ENCODE data around the gene SHROOM3. TPM values are rescaled to one million over a fixed set of nuclear protein-coding genes. Genes with fewer than 3 reads are reported as not detected.
"Not testable (repeated sequence)": the region's sequence is repeated elsewhere in the genome, so short reads cannot be mapped to it uniquely, and the experiment has no call there.

SHROOM3 gene
- polyA plus RNA-seq: 1 to 10 TPM in 2 of 3 donors, under 1 TPM in 1; 0.11 to 3.4 (median 2.1) TPM

DNA sequence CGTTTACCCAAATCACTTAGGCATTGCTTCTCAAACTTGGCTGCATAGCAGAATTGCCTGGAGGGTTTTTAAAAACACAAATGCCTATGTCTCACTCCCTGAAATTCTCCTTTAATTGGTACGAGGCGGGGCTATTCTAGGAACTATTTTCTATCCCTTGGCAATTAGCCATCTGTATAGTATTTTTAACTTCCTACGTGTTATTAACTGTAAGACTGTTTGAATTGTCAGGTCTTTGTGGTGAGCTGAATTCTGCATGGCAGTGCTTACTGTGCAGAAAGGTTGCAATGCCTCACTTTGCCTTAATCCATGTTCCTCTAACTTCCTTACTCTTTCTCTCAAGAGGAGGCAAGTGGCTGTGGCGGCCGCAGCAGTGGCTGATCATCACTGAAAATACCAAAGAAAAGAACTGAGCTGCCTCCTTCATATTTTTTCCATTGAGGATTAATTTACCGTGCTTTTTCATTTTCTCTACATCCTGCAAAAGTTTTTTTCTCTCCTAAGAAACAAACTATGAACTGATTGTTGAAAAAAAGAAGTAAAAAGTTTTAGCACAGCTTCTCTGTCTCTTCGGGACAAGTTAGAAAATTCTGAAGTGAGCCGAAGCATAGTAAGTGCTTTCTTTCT, at the start of gene SHROOM3:
Gene SHROOM3, plus strand, starts transcription at position 329 of the 627 bp plus-strand sequence. CDS start 824 bp downstream, outside the sequence.
- 24 to 45% (median 25%) methylated on average over 9 of the region's 9 CpGs for WGBS, 3 donors
- no peak within 1 kb of the TSS for H3K27ac ChIP-seq (ENCODE audit: low read depth, low read length)

- no peak overlapping the region for H3K27ac ChIP-seq (ENCODE audit: low read depth, low read length)
- 90 to 94% (median 92%) methylated on average over 6 of the region's 6 CpGs for WGBS, 3 donors
Measured at GRCh38 chr4:76385974-76386373, 49.1 kb upstream of the SHROOM3 start.

DNA sequence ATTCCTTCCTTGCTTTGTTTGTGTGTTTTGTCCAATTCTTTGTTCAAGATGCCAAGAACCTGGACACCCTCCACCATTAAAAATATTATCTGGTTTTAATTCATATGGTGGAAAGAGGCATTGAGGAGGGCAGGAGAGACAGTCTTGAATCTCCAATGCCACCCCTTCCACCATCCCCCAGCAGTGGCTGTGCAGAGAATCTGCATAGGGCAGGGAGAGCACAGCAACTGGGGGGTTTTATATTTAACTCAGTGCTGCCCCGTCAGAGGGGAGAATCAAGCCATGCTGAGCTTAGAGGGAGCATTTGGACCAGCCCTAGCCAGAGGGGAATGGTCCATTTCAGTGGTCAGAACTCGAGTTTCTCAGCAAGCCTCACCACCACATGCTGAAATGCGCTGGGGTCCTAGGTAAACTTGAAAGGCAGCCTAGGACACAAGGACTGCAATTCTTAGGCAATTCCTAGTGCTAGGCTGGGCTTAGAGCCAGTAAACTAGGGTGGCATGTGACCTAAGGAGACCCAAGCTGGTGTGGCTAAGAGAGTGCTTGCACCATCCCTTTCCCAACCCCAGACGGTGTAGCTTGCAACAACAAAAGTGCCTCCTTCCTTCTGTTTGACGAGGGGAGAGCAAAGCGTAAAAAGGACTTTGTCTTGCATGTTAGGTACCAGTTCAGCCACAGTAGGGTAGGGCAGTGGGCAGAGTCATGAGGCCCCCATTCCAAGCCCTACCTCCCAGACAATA, 48.3 kb upstream of the SHROOM3 start:
- 59 to 88% (median 62%) methylated on average over 6 of the region's 6 CpGs for WGBS, 3 donors
- no peak overlapping the region for H3K27ac ChIP-seq (ENCODE audit: low read depth, low read length)

GRCh38 chr4:76388160-76388908, 46.7 kb upstream of the SHROOM3 start:
- 71 to 86% (median 72%) methylated on average over 3 of the region's 3 CpGs for WGBS, 3 donors
- H3K27ac ChIP-seq (ENCODE audit: low read depth, low read length): no peak overlapping the region

DNA sequence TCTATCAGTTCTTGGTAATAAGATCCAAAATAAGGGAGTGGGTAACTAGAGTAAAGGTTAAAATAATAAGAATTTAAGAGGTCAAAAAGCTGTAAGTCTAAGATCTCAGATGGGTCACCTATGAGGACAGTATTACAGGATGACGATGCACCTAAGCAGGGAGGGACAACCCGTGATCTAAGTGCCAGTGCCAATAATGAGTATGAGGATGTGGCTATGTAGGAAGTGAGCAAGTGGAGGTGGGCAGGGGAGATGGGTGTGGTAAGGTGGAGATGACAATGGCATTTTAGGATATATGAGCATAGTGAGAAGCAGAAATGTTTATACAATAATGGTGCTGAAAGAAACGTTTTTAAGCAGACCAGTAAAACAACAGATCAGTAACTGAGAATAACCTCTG, 33.4 kb upstream of the SHROOM3 start:
- WGBS, 3 donors: 69 to 76% (median 73%) methylated on average over 3 of the region's 3 CpGs
- no peak overlapping the region for H3K27ac ChIP-seq (ENCODE audit: low read depth, low read length)

DNA sequence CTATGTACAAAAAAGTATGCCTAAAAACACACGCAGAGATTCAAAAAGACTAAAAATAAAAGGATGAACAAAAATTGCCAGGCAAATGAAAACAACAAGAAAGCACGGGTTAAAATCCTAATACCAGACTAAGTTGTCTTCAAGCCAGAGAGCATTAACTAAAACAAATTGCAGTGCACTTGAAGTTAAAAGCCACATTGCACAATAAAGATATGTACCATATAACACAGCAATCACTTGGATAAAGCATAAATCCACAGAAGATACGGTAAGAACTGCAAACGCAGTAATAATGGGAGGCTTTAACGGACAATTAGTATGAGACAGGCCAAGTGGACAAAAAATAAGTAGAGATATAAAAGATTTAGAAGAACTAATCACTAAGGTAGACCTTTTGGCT, 28.9 kb upstream of the SHROOM3 start:
- no peak overlapping the region for H3K27ac ChIP-seq (ENCODE audit: low read depth, low read length)
- WGBS, 3 donors: 67 to 70% (median 68%) methylated on average over 5 of the region's 5 CpGs

GRCh38 chr4:76407440-76408119, 27.4 kb upstream of the SHROOM3 start:
- H3K27ac ChIP-seq (ENCODE audit: low read depth, low read length): no peak overlapping the region
- WGBS, 3 donors: 48 to 63% (median 50%) methylated on average over 5 of the region's 5 CpGs

DNA sequence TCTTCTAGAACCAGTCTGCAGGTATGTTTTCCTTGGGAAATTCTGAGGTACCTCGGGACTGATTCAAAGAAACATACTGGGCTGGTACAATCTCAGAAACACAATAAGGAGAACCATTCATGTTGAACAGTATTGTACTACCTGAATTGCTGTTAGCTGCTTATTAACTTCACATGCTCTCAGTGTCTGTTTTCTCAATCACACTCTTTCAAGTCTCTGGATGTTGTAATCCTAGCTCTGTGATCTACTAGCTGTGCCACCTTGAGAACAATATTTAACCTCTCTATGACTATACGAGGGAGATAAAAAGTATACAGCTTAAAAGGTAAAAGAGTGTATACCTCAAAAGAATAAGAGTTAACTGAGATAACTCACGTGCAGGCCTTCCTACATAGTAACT, 24.4 kb upstream of the SHROOM3 start:
- WGBS, 3 donors: 83 to 90% (median 87%) methylated on average over 3 of the region's 3 CpGs
- no peak overlapping the region for H3K27ac ChIP-seq (ENCODE audit: low read depth, low read length)

DNA sequence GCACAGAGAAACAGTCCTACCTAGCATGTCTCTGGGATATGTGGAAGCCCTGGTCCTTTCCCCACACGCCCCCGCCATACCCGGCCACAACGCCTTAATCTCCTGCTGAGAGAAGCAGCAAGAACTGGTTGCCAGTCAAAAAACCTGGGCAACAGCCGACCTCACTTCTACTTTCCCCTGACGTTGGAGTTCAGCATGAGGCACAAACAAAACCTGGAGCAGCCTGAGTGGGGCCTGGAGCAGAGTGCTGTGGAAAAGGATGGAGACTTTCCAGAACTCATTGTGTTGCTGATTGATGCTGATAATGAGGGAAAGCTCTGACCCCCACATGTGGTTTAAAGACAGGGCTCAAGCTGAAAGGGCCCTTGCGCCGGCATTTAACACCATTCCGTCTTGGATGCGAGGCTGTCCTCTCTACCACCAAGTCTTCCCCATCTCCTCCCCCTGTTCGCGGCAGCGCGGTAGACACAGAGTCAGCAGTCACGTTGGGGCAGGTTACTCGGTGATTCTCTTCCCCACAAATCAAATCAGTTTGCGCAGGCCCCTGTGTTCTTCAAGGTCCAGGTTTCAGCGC, 14.8 kb upstream of the SHROOM3 start:
- no peak overlapping the region for H3K27ac ChIP-seq (ENCODE audit: low read depth, low read length)
- 44 to 65% (median 59%) methylated on average over 18 of the region's 18 CpGs for WGBS, 3 donors

DNA sequence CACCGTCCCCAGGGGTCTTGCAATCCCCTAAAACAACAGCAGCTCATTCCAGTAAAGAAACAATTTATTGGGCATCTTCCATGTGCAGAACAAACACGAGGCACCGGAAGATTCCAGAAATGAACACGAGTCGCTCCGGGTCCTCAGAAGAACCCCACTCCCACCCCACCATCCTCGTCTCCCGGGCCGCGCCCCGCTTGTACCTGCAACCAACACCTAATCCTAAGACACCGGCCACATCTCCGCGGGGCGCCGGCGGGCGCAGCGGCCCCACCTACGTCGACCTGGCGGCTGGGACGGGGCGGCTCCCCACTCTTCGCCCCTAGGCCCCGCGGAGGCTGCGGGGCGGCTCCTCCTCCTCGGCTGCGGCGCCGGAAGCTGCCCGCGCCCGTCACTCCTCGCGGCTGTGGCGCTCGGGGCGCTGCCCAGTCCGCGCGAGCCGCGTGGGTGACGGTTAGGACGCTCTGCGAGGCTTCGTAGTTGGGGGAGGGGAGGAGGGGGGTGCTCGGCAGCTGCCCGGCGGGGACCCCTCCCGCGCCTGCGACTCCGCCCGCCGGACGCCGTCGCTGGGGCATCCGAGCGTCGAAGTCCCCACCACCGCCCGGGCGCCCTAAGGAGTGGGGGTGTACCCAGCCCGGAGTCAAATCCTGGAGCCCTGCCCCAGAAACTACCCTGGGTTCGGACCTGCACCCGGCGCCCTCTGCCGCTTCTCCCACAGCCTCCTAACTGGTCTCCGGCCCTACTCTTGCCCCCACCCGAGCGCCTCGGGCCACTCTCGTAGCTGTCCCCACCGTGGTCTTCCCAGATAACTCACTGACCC, 14.1 kb upstream of the SHROOM3 start, which contains the start of gene CCDC158:
Gene CCDC158, minus strand, starts transcription at position 380 of the 820 bp plus-strand sequence. CDS start 17,934 bp downstream, outside the sequence.
- no peak within 1 kb of the TSS for H3K27ac ChIP-seq (ENCODE audit: low read depth, low read length)
- 6 to 14% (median 10%) methylated on average over 44 to 79 of the region's 79 CpGs for WGBS, 3 donors

DNA sequence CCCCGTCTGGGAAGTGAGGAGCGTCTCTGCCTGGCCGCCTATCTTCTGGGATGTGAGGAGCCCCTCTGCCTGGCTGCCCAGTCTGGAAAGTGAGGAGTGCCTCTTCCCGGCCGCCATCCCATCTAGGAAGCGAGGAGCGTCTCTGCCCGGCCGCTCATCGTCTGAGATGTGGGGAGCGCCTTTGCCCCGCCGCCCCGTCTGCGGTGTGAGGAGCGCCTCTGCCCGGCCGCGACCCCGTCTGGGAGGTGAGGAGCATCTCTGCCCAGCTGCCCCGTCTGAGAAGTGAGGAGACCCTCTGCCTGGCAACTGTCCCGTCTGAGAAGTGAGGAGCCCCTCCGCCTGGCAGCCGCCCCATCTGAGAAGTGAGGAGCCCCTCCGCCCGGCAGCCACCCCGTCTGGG, 11.9 kb upstream of the SHROOM3 start:
- H3K27ac ChIP-seq (ENCODE audit: low read depth, low read length): not testable (repeated sequence)
- WGBS, 3 donors: 93 to 97% (median 97%) methylated on average over 18 to 24 of the region's 27 CpGs

DNA sequence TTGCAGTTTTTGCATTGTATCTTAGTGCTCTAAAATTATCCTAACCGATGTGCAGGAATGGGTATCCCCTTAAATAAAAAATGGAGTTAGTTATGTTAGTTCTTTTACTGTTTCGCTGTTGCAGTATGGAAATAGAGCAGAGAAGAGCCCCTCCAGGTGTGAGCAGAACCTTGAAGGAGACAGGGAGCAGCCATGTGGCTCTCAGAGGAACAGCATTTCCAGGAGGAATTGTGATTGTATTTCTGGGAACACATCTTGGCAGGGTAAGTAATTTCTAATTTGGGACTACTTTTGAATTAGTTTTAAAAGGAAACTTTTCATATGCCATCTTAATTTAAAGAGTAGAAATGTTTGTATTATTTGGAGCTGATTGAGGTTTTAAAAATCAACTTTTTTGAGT, 8.8 kb upstream of the SHROOM3 start:
- 41 to 72% (median 70%) methylated on average over 2 of the region's 2 CpGs for WGBS, 3 donors
- H3K27ac ChIP-seq (ENCODE audit: low read depth, low read length): no peak overlapping the region

- 94 to 97% (median 96%) methylated on average over 1 of the region's 1 CpG for WGBS, 3 donors
- no peak overlapping the region for H3K27ac ChIP-seq (ENCODE audit: low read depth, low read length)
Measured at GRCh38 chr4:76429636-76430035, 5.4 kb upstream of the SHROOM3 start.

GRCh38 chr4:76430519-76431388, 4.3 kb upstream of the SHROOM3 start:
- WGBS, 3 donors: 37 to 38% (median 38%) methylated on average over 15 of the region's 15 CpGs
- no peak overlapping the region for H3K27ac ChIP-seq (ENCODE audit: low read depth, low read length)

DNA sequence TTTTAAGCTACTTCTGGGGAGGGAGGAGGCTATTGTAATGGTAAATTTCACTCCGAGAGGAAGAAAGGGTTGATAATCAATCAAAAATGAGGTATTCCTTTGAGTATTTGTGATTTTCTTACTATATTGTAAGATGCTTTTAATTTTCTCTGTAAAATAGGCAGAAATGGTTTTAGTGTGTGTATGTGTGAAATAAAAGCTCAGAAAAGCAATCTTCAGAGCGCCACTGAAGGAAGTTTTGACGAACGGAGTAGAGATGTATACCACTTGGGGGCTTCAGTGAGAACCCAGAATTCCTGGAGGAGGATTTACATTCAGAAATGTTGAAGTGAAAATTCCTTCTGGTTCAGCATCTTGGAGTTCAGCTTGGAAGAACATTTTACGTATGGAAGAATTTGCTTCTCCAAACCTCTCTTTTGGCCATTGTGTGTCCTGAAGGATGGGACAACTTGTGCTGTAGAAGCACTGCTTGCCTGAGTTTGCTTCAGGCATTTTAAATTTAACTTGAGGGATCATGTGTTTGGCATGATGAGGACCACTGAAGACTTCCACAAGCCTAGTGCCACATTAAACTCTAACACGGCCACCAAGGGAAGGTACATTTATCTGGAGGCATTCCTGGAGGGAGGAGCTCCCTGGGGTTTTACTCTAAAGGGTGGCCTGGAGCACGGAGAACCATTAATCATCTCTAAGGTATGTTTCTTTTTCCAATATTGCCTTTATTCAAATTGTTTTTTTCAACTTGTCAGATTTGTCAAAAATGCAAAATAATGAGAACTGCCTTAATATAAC, 695 bp downstream of the SHROOM3 start:
- 45 to 75% (median 46%) methylated on average over 7 of the region's 7 CpGs for WGBS, 3 donors
- no peak overlapping the region for H3K27ac ChIP-seq (ENCODE audit: low read depth, low read length)

- H3K27ac ChIP-seq (ENCODE audit: low read depth, low read length): no peak overlapping the region
- WGBS, 3 donors: 90 to 94% (median 93%) methylated on average over 2 of the region's 2 CpGs
Measured at GRCh38 chr4:76439491-76439890, 4.5 kb downstream of the SHROOM3 start.

Data from adipose tissue (tissue), 3 donors.